HG02943 (cell line): ENCODE data around the gene CCDC178.
"Not testable (repeated sequence)": the region's sequence is repeated elsewhere in the genome, so short reads cannot be mapped to it uniquely, and the experiment has no call there.

ENCODE experiments used
- ATAC-seq: cut with Tn5 transposase; IDR thresholded peaks from one replicate; pipeline ENCODE4 v1.9.1; 2021; ENCODE audit warnings: mild to moderate bottlenecking, low read depth, moderate library complexity; ENCODE audit not compliant: unreplicated experiment

Gene CCDC178, protein sequence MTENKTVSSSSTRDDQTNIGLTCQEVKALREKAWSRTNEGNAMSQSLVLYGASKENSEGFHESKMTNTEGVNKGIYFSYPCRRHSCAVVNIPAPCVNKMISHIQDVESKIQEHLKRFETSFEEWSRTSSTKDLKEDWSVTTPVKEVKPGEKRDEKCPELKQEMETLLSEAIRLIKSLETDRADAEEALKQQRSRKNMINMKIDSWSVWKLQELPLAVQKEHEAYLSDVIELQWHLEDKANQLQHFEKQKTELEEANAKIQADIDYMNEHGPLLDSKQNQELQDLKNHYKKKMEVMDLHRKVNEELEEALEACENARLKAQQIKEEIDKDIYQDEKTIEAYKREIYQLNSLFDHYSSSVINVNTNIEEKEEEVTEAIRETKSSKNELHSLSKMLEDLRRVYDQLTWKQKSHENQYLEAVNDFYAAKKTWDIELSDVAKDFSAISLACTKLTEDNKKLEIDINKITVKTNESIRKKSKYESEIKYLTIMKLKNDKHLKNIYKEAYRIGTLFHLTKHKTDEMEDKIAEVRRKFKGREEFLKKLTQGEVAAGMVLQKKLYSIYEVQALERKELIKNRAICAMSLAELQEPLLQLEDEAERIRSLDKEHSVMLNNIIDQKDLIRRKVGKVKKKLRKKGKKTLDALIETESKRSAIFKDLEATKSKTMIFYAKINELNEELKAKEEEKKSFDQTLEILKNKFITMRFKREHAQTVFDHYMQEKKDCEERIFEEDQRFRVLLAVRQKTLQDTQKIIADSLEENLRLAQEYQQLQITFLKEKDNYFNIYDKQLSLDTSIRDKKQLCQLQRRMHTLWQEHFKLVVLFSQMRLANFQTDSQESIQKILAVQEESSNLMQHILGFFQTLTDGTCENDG

DNA sequence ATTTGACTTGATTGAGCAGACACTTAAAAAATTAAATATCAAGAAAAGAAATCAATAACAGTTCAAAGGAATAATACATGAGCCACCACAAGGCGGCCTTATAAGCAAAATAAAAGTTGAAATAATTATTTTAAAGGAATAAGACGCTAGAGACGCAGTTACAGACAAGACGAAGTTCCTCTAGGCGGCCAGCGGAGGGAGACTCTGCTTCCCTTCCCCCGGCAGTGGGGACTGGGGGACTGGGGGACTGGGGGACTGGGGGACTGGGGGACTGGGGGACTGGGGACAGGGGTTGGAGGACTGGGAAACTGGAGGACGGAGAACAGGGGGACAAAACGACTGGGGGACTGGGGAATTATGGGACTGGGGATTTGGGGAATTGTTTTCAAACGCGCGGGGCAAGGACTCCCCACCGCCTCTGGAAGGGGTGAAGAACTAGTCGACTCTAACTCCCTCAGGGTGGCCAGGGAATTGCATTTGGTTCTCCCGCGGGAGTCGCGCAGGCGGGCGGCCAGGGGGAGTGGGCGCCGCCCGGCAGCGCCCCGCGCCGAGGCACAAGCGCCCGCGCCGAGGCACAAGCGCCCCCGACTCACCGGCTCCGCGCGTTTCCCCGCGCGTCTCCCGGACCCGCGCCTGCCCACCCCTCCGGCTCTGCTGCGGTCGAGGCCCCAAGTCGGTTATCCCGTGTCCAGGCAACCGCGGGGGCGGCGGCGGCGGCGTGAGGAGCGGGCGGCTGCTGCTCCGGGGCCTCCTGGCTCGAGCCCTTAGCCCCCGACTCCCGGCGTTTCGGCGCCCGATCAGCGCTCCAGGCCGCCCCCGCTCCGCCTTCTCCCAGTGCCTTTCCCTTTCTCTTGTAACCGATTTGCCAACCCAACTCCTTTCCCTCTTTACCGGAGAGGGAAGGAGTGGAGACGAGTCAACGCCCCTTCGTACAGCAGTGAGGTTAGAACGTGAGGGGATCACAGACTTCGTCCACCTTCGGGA, at the start of gene CCDC178:
TSS of gene CCDC178 (minus strand) at position 662 of the 984 bp plus-strand sequence. CDS start 28,633 bp downstream, outside the sequence.
- ATAC-seq = no peak

DNA sequence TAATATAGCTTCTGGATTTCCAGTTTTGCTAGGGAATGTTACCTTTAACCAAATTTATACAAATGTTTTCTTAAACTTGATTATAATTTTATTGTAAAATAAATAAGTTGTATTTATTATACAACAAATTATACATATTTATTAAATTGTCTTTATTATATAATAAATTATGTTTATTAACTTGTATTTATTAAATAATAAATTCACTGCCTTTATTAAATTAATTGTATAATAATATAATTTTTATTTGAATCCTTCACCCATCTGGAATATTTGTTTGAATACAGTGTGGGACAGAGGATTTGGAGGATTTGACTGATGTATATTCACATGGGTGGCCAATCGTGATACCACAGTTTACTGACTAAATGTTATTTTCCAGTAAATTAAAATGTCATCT, 43.4 kb upstream of the CCDC178 start:
- ATAC-seq = no peak

DNA sequence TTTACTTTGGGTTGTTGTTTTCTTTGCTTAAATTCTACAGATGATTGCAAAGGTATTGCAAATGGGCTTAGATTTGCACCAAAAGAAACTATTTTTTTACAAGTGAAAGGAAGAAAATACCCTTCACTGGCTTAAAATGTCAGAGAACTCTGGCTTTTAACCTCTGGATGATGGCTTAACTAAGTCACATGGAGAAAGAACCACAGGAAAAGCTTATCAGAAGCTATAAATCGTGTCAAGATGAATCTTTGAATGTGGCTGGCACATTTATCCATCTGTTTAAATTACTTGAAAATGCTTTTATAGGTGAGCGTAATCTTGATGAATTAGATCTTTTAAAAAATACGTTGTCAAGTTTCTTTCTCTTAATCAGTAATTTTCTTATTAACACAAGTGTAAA, 32.0 kb upstream of the CCDC178 start:
- ATAC-seq = no peak

DNA sequence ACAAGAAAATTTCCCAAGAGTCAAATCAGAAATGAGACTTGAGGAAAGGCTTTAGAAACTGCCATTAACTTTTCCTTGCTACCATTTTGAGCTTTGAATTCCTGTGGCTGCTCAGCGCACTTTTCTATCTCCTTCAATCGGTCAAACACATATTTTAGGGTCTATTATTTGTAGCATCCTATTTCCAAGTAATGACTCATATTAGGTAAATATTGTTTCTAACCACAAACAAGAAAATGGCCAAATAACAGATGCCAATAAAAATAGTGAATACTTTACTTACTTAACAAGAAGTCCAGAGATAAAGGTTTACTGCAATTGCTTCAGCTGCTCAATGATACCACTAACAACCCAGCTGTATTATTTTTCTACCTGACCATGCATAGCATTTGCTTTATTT, 29.7 kb upstream of the CCDC178 start:
- ATAC-seq = no peak

DNA sequence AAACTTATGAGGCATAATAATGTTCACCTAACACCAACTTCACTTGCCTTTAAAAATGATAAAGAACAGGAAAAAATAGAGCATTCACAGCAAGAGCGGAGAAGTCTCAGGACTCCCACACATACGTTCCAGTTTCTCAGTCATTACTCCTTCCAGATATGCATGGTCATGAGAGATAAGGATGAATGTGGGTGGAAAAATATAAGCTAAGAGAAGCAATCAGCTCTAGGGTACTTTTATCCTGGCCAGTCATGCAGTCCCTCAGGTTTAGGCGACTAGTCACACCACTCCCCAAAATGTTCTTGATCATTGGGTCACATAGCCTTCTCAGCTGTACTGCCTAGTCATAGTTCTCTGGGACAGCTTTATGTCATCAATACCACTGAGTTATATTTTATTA, 29.2 kb upstream of the CCDC178 start:
- no peak for ATAC-seq

DNA sequence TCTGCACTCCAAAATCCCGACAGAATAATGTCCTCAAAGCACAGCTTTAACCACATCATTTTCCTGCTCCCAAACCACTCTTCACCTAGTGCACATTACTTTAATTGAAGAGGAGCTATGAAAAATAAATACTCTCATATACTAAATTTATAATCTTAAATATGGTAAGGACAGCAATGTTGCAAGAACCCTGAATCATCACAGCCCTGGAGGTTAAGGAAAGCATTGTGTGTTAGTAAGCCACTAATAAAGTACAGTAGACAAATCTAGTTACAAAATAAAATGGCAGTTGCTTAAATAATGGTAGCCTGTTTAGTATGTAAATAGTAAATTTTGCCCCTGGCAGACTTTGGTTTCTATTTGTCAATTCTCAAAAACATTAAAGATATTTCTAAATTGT, 27.0 kb upstream of the CCDC178 start:
- ATAC-seq = no peak

DNA sequence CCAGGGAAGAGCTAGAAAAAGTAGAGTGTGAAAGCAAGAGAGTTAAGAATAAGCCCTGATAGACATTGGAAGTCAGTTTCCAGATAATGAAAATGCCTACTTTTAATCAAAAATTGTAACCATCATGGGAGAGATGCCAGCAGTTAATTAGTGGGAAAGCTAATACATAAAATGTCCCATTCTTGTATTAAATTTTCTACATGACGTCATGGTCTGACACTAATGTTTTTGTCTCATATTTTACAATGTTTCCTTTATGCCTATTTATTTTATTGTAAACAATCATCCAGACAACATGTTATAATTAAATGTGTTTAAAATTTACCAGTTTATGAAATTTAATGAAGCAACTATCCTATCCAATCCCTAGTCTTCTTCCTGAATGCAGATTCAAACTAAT, 26.3 kb upstream of the CCDC178 start:
- ATAC-seq = no peak

DNA sequence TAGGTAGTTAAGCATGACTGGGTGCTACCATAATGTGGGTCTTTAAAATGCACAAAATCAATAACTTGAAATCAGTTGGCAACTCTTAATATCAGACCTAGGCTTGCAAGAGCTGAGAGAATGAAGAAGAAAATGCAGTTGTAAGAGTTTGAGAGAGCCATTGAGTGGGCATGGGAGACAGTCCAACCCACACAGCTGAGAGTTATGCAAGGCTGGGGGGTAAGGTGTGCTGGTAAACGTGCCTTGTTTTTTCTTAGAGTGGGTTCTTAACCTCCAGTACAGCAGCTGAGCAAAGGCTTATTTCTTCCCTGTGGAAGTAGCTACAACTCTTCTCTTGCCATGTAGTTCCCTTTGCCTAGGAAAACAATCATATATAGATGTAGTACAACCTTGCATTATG, 20.2 kb upstream of the CCDC178 start:
- ATAC-seq = no peak

DNA sequence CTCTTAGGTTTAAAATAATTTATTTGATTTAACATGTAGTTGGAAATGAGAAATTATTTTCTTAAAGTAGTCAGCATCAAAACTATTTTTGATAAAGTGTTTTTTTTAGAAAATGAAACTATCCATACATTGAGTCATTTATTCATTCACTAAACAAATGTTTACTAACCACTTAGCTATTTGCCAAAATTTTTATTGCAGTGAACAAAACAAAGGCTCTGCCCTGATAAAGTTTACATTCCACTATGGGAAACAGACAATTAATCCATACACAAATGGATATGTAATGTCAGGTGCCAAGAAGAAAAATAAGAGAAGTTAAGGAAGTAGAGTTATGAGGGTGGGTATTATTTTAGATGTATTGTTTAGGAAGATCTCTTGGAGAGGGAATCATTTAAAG, 19.1 kb upstream of the CCDC178 start:
- no peak for ATAC-seq

DNA sequence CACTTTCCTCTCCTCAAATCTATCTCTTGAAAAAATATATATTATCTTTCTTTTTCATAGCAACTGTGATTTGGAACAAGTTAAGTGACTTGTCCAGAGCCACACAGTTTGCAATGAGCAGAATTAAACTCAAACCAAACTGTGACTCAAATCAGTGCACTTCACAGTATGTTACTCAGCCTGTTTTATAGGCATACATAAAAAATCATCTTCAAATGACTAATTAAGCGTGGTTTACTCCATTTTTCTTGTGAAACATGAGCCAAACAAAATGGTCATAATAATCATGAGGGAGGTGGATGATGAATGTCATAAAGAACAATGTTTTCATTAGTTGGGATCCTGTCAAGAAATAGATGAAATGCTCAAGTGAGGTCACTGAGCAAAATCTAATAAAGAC, 6.1 kb upstream of the CCDC178 start:
- ATAC-seq = no peak

DNA sequence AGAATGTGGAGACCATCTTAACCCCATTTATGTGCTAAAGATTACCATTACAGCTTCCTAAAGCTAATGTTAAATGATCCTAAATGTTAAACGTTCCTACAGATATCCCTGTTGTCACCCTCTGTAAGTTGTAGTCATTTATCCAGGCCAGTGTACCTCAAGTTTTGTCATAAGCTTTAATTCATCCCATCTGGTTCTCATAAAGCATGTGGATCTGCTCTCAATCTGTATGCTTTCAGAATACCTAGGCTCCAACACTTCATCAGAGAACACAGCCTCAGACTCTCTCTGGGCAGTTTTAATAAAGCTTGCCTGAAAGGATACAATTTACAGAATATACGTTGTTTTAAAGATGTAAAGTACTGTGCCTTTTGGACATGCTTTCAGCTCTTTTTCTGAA, 4.2 kb upstream of the CCDC178 start:
- ATAC-seq = no peak

DNA sequence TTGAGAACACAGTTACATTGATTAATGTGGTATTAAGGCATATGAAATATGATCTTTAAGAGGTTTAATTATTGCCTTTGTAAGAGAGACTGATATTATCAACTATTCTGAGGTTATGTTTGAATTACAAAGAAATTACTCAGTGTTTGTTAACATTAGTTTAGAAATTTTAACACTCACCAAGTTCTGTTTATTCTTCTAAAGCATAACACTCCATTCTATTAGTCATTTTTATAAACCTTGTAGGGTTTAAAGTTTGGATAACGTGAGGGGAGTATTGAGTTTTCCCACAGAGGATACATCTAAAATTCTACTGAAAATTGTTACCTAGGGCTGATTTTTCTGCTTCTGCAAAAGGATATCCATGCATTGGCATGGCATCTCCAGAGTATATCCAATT, 7.7 kb downstream of the CCDC178 start:
- no peak for ATAC-seq

DNA sequence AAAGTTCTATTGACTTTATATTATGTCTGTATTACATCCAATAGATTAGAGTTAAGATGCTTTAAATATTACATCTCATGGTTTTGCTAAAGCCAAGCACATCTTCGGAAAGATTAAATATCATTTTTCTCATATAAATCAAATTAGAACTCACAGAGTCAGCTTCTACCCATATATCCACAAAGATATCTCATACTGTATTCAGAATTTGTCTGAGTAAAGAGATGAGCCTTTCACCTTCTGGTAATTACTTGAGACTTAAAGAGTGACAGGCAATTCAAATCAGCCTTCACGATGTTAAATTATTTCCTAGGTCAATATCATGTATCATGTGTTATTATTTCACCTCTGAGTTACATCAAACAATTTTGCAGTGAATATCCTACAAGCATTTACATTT, 13.0 kb downstream of the CCDC178 start:
- ATAC-seq = no peak

DNA sequence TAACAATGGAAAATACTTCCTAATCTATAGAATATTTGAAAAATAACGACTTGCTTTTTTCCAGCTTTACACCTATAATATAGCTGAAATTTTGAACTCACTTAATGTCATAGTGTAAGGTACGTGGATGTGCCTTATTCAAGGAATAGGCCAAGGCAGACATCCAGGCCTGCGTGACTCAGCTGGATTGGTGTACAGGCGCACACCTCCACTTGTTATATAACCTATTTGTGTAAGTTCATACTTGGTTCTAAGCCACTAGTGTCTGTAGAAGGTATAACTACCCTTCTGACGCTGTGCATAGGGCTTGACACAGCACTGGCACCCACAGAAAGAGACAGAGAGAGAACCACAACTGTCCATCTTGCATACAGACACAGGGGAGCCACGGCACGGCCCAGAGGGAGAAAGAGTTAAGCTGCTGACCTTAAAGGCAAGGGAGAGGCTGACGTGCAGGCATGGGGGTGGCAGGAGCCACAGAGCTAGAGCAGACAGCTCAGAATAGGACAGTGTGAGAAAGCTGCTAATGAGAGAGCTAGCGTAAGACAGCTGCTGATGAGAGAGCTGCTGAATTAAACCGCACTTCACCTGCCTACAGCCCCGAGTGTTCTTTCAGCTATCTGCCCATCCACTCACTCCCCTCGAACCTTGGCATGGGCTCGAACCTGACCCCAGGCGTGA, 16.1 kb downstream of the CCDC178 start:
- ATAC-seq = no peak

DNA sequence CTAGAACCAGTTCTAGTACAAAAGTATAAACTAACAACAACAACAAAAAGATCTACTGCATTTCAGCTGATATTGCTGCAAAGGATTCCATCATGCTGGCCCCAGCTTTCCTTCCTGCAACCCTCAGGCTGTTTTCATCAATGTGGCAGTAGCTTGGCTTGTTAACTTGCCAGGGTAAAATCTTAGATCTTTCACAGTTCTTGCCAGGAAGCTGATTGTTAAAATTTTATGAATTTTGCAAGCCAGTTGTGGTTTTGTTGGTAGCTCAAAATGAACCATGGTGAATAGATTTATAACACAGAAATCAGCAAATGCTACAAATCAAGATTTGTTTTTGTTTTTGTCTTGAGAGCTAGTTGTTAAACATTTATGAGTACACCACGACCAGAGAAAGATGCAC, 19.3 kb downstream of the CCDC178 start:
- ATAC-seq = no peak

DNA sequence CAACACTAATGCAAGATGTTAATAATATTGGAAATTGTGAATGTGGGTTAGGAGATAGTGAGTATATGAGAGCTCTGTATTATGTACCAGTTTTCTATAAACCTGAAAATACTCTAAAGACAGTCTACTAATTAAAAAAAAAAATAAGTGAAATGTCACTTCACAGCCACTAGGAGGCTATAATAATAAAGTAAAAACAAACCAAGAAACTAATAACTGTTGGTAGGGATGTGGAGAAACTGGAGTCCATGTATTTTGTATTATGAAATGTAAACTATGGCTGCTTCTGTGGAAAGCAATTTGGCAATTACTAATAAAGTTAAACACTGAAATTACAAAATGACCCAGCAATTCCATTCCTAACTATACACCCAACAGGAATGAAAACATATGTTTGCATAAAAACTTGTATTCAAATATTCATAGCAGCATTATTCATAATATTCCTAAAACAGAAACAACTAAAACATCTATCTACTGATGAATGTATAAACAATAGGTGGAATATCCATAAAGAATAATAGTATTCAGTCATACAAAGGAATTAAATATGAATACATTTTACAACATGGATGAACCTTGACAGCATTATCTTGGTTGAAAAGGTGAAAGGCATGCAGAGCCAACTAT, 36.2 kb downstream of the CCDC178 start:
- no peak for ATAC-seq

DNA sequence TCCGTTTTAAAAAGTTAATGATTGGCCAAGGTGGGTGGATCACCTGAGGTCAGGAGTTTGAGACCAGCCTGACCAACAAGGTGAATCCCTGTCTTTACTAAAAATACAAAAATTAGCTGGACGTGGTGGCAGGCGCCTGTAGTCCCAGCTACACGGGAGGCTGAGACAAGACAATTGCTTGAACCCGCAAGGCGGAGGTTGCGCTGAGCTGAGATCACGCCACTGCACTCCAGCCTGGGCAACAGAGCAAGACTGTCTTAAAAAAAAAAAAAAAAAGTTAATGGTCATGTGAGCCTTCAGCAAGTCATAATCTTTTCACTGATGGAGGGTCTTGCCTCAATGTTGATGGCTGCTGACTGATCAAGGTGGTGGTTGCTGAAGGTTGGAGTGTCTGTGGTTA, 41.6 kb downstream of the CCDC178 start:
- not testable (repeated sequence) for ATAC-seq

DNA sequence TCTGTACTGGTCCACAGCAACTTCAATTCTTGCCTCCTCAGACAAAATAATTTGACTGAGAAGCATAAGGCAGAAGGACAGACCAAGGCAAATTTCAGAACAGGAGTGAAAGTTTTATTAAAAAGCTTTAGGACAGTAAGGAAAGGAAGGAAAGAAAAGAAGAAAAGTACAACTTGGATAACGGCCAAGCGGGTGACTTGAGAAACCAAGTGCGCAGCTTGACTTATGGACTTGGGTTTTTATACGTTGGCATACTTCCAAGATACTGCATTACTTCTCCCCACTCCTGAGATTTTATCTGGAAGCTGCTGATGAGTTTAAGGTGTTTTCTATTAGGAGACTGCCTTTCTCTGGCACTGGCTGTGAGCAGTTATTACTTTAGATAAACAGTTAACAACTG, 64.7 kb downstream of the CCDC178 start:
- no peak for ATAC-seq

DNA sequence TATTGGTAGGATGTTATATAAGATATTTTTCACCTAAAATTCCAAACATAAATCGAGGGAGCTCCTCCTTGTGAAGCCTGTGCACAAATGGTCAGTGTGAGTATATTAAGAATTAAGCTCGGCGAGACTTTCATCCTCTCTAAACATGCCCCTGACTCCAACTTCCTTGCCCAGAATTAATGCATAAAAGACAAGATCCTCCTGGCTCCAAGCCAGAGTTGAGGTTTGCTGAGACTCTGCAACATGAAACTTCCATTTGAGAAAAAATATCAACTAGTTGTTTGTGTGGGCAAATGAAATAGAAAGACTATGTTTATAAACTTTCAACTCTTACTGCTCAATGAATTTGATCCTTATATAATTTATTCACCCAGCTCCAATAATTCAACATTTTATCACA, 68.1 kb downstream of the CCDC178 start:
- ATAC-seq = no peak
